GM18520 (cell line): ENCODE measurements around the gene NFU1.

Experiments
- ATAC-seq: cut with Tn5 transposase; IDR thresholded peaks from one replicate; pipeline ENCODE4 v1.9.1; 2021; ENCODE audit not compliant: unreplicated experiment

NFU1 gene

GRCh38 chr2:69353360-69353759 lies 83.9 kb downstream of the NFU1 start:
- ATAC-seq: no peak

DNA sequence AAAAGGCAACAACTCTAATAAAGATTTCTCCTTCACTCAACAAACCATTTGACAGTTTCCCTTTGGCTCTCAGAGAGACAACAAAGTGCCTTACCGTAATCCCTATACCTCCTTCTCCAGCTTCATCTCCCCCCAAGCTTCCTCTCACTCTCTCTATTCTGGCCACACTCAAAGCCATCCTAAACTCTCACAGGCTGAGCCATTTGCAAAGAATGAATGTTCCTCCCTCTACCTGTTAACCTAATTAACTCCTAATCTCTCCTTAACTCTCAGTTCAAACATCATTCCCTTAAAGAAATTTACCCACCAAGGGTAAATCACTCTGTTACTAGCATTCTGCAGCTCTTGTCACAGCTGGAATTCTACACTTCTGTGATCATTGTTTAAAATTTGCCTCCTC lies 88.5 kb downstream of the NFU1 start:
- no peak for ATAC-seq
